Right lobe of liver (tissue), 4 donors: ENCODE data around the gene CCDC86.

Experiments used
- POLR2A ChIP-seq: fragments of 450-650 bp; IDR thresholded peaks from one replicate; pipeline ENCODE4 v1.6.1; 2017; ENCODE audit warnings: antibody characterized with exemption, mild to moderate bottlenecking
- TF ChIP-seq, protein P1 (sequence below), 4 donors: fragments of 200-600 bp in 3 of 4; fragments of 450-650 bp in 1 of 4; IDR thresholded peaks; one replicate each; pipeline versions ENCODE4 v1.5.1 to v1.8.0; 2016 to 2022; ENCODE audit warnings: antibody characterized with exemption in 4 of 4, mild to moderate bottlenecking in 2 of 4
- donor health status: DM: no; HTN: no; CAD: no.
- donor health status: DM: no; HTN: no; CAD: no.
- donor health status: DM: no; HTN: yes; CAD: no.

DNA sequence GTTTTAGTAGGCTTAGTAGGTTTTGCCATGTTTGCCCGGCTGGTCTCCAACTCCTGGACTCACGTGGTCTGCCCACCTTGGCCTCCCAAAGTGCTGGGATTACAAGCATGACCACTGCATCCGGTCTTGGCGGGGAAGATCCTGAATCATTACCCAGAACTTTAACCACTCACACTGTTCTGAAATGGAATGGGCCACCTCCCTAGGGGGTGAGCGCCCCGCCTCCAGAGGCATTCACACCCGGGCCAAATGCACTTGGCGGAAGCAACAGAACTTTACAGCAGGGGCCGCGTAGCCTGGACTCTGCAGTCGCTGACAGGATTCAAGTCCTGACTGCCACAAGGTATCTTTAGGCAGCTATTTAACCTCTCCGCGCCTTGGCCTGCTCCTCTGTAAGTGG lies 5.4 kb downstream of the CCDC86 start:
- no peak for TF ChIP-seq POLR2A
- TF ChIP-seq, protein P1, sequence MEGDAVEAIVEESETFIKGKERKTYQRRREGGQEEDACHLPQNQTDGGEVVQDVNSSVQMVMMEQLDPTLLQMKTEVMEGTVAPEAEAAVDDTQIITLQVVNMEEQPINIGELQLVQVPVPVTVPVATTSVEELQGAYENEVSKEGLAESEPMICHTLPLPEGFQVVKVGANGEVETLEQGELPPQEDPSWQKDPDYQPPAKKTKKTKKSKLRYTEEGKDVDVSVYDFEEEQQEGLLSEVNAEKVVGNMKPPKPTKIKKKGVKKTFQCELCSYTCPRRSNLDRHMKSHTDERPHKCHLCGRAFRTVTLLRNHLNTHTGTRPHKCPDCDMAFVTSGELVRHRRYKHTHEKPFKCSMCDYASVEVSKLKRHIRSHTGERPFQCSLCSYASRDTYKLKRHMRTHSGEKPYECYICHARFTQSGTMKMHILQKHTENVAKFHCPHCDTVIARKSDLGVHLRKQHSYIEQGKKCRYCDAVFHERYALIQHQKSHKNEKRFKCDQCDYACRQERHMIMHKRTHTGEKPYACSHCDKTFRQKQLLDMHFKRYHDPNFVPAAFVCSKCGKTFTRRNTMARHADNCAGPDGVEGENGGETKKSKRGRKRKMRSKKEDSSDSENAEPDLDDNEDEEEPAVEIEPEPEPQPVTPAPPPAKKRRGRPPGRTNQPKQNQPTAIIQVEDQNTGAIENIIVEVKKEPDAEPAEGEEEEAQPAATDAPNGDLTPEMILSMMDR (IDR thresholded peaks at IDR 0.05): no peak
